SW 1271 (cell line): Measurements from ENCODE around the gene TEP1.
"Not testable (repeated sequence)": the region's sequence is repeated elsewhere in the genome, so short reads cannot be mapped to it uniquely, and the experiment has no call there.

ENCODE experiments used
- DNase-seq, 2 experiments: peaks; one replicate each; lab custom pipeline; 2025; lab: John Stamatoyannopoulos, UW

TEP1 gene

GRCh38 chr14:20386276-20386855 is 26.9 kb downstream of the TEP1 start:
- no peak for DNase-seq

- no peak for DNase-seq
These were observed 28.4 kb downstream of the TEP1 start for GRCh38 chr14:20384886-20385285.

DNA sequence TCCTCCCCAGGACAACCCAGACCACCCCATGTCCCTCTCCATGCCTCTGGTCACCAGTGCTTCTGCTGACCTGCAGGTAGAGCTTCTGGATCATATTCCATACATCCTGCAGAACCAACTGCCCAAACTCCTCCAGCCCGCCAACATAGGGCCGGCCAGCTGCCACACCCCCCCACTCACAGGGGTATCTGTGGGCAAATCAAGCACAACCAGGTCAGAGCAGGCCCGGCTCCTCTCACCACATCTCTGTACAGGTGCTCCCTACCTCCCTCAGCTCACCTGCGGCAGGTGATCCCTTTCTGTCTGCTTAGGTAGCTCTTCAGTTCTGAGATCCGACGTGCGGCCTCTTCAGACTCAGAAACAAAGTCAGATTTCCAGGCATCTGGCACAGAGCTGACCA is 29.0 kb downstream of the TEP1 start:
- DNase-seq = no peak

- no peak for DNase-seq
These were observed 29.7 kb downstream of the TEP1 start for GRCh38 chr14:20383636-20384035.

DNA sequence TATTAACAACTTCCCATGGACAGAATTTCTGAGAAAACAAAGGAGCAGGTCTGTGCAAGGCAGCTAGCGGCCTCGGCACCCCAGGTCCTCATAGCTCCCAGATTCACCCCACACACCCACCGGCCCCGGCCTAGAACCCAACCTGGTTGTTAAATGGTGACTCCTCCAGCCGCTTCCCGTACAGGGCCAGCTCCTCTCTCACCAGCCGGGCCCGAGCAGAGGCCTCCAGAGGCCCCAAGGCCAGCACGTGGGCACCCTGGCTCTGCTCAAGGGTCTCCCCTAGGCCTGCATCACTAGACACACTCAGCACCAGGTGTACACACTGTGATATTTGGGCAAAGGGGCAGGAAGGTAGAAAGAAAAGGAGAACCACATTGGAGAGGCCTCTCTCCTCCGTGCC is 30.3 kb downstream of the TEP1 start:
- DNase-seq = no peak

- DNase-seq = no peak
These were observed 30.8 kb downstream of the TEP1 start for GRCh38 chr14:20382526-20382925.

DNA sequence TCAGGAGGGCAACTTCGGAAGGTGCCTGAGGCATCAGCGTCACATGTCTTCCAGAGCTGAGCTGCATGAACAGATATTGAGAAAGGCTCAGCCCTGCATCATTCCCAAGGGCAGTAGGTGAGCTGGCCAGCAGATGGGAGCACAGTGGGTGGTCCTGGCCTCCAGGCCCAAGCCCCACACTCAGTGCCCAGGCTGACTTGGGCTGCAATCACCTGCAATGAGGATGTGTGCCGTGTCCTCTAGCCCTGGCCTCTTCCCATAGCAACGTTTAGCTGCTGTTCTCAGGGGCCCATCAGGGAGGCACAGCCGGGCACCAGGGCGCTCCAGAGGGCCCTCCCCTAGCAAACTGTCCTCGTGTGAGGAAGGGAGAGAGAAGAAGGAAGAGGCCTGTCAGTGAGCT is 32.0 kb downstream of the TEP1 start:
- no peak for DNase-seq

GRCh38 chr14:20380681-20381080 is 32.6 kb downstream of the TEP1 start:
- DNase-seq = no peak

- no peak for DNase-seq
These were observed 33.6 kb downstream of the TEP1 start for GRCh38 chr14:20379743-20380142.

DNA sequence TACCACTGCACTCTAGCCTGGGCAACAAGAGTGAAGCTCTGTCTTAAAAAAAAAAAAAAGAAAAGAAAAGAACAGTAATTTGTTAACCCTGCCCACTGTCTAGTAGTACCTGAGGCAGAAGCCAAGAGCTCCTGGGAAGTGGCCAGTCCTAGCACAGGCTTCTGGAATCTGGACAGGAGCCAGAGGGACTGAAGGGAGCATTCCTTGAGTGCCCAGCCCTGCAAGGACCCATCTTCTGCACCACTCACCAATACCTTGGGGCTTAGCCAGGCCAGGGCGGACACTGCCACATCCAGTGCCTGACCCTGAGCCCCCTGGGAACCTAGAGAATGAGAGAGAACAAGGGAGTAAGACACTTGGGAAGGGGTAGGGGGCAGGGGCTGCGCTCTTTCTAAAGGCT is 36.1 kb downstream of the TEP1 start:
- no peak for DNase-seq

- DNase-seq = no peak
These were observed 37.2 kb downstream of the TEP1 start for GRCh38 chr14:20376071-20376588.

DNA sequence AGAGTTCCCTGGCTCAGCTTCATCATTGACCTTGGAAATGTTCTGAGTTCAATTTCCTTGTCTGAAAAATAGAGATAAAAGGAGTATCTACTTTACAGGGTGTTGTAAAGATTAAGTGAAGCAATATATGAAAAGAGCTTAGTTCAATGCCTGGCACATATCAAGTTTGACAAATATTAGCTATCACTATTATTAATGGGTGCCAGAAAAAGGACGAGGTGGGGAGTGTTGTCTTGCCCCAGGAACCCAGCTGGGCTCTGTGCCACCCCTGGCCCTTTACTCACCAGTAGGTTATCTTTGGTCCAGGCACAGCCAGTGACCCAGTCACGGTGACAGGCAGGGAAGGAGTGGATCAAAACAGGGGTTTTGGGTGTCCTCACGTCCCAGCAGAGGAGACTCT is 37.8 kb downstream of the TEP1 start:
- no peak for DNase-seq

DNA sequence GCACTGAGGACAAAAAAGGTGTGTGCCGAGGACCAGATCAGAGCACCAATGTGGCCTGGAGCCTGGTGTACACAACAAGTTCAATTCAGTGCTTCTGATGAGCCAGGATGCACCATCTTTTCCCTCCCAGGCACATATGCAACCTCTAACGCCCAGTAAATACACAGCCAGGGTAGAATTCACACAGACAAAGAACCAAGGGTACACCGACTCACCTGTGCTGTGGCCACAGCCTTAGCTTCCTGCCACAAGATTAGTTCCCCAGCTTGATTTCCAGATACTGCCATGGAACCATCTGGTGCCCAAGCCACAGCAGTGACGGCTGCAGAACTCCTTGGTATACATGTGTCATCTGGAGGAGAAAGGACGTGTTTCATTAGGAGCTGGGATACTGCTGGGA is 40.5 kb downstream of the TEP1 start:
- no peak for DNase-seq

DNA sequence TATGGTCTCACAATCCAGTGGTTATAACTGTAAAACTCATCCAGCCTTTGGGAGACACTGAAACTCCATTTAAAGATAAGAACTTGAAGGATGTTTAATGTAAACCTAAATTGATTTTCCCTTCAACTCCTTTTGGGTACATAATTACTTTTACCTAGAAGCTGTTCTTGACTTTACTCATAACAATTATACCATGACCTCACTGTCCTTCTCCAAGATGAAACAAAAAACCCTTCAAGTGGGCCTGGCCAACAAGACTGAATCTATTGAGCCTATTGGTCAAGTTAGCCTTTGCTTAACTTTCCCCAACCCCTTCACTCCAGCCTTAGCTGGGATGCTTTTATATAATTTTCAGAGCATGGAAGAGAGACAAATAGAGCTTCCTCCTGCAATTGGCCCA is 47.4 kb downstream of the TEP1 start:
- no peak for DNase-seq

DNA sequence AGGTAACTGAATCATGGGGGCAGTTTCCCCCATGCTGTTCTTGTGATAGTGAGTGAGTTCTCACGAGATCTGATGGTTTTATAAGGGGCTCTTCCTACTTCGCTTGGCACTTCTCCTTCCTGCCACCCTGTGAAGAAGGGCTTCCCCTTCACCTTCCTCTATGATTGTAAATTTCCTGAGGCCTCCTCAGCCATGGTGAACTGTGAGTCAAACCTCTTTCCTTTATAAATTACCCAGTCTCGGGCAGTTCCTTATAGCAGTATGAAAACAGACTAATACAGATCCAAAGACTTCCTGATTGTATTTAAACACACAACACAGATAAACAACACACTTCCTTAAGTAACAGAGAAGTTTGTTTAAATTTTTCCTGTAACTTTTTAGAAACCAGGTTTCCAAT is 54.8 kb downstream of the TEP1 start:
- DNase-seq = not testable (repeated sequence)

DNA sequence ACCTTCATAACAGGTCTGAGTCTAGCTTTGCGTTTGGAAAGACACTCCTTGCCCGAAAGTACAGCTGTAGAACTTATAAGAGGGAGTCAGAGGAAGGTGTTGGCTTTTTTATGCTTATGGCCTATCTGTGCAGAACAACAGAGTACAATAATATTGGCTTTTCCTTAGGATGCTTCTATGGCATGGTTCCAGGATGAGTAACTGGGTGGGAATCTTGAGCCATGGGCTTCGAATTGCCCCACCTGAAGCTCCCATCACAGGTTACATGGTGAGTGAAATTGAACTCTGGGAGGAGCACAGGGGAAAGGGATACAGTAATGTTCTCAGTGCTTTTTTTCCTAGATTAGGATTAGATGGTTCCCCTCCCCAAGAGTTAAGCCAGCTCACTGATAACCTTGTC is 56.9 kb downstream of the TEP1 start:
- DNase-seq = no peak

DNA sequence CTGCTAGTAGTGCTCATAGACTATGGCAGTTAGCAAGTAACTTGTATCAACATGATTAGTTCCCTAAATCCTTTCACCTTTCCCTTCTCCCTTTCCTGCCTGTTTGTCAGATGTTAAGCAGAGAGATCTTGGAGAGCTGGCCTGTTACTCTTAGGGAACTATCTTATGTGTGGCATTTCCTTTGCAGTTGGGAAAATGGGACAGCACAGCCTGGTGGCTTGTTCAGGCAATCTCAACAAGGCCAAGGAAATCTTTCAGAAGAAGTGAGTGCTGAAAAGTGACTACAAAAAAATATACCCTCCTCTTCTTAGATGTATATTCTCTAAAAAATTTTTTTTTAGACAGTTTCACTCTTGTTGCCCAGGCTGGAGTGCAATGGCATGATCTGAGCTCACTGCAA is 62.4 kb downstream of the TEP1 start:
- DNase-seq = peak in 1 of 2 experiments; percentile 13

DNA sequence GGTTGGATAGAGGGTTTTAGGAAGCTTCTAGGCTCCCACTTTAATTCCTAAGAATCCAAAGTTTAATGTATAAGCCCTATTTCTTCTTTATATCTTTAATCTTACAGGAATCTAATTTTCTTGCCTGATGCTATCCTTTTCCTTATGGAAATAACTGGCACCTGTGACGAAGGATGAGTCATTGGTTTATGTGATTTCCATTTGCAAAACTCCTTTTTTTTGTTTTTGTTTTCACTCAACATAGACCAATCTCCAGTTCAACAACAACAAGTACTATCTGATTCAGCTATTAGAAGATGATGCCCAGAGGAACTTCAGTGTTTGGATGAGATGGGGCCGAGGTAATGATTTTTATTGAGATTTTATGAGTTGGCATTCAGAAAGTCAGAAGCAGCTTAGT is 63.0 kb downstream of the TEP1 start:
- DNase-seq = no peak

- no peak for DNase-seq
These were observed 65.6 kb downstream of the TEP1 start for GRCh38 chr14:20347747-20348146.

- no peak for DNase-seq
These were observed 66.6 kb downstream of the TEP1 start for GRCh38 chr14:20346713-20347112.

GRCh38 chr14:20345366-20345765 is 67.9 kb downstream of the TEP1 start:
- no peak for DNase-seq

GRCh38 chr14:20343862-20344220 is 69.5 kb downstream of the TEP1 start:
- DNase-seq = peak in 1 of 2 experiments; percentile 45

DNA sequence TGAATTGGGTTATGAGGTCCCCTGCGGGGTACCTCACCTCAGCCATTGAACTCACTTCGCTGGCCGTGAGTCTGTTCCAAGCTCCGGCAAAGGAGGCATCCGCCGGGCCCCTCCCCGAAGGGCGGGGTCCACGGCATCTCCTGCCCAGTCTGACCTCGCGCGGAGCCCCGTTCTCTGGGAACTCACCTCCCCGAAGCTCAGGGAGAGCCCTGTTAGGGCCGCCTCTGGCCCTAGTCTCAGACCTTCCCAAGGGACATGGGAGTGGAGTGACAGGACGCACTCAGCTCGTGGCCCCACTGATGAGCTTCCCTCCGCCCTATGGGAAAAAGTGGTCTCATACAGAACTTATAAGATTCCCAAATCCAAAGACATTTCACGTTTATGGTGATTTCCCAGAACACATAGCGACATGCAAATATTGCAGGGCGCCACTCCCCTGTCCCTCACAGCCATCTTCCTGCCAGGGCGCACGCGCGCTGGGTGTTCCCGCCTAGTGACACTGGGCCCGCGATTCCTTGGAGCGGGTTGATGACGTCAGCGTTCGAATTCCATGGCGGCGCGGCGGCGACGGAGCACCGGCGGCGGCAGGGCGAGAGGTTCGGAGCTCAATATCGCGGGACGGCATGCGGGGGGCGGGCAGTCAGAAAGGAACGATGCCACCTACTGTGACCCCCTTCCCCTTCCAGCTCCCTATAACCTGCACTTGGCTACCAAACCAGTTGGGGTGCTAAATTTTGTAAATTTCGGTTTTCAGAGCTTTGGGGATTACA is 70.0 kb downstream of the TEP1 start, which contains the start of gene PARP2:
Gene PARP2 (plus strand): TSS at position 544 of the 770 bp plus-strand sequence. CDS start 7 bp downstream, at position 551.
- DNase-seq = peak; percentile 100

DNA sequence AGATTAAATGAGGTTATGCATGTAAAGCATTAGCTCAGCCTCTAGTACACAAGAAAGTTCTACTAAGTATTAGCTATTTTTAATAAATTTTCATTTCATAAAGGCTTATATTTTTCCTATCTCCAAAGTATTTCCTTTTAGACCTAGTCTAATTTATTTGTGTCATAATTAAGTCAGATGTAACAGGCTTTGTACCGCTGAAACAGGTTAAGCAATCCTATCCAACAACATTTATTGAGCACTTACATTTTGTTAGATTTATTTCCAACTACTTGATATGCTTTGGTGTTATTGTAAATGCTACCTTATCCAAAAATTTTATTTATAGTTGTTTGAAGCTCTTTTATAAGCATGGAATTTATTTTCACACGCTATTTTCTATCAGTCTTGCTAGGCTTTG is 71.7 kb downstream of the TEP1 start:
- DNase-seq = no peak
